ENCODE measurements around the gene DEK.
"Not testable (repeated sequence)": the region's sequence is repeated elsewhere in the genome, so short reads cannot be mapped to it uniquely, and the experiment has no call there.

DNA sequence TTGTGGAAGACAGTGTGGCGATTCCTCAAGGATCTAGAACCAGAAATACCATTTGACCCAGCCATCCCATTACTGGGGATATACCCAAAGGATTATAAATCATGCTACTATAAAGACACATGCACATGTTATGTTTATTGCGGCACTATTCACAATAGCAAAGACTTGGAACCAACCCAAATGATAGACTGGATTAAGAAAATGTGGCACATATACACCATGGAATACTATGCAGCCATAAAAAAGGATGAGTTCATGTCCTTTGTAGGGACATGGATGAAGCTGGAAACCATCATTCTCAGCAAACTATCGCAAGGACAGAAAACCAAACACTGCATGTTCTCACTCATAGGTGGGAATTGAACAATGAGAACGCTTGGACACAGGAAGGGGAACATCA, 30.6 kb downstream of the DEK start:
- TF ChIP-seq EZH2phosphoT487 (IDR thresholded peaks at IDR 0.05; ENCODE audit: insufficient read depth, low read depth); EZH2 (IDR thresholded peaks at IDR 0.05; ENCODE audit: insufficient read depth, poor library complexity, severe bottlenecking): not testable (repeated sequence)
